Tibial nerve (tissue), 4 donors: ENCODE measurements around the gene POLR3B.

Source experiments
- EP300 ChIP-seq, 2 donors: sonication (generic); formaldehyde crosslinking; IDR thresholded peaks; one replicate each; pipeline ENCODE4 v1.6.1; 2017; ENCODE audit warnings: antibody characterized with exemption in 2 of 2, mild to moderate bottlenecking in 1 of 2
- POLR2A ChIP-seq, 2 donors: fragments of 450-650 bp; IDR thresholded peaks; one replicate each; pipeline ENCODE4 v1.6.1; 2017; ENCODE audit warnings: antibody characterized with exemption in 2 of 2, mild to moderate bottlenecking in 2 of 2, moderate library complexity in 2 of 2
- TF ChIP-seq, protein P1 (sequence below), 5 experiments: fragments of 200-600 bp in 3 of 5; fragments of 450-650 bp in 2 of 5; sonication (generic) in 3 of 5; IDR thresholded peaks; one replicate each; pipeline ENCODE4 v1.5.1; 2016 to 2019; ENCODE audit warnings: antibody characterized with exemption in 5 of 5, mild to moderate bottlenecking in 3 of 5, moderate library complexity in 2 of 5

DNA sequence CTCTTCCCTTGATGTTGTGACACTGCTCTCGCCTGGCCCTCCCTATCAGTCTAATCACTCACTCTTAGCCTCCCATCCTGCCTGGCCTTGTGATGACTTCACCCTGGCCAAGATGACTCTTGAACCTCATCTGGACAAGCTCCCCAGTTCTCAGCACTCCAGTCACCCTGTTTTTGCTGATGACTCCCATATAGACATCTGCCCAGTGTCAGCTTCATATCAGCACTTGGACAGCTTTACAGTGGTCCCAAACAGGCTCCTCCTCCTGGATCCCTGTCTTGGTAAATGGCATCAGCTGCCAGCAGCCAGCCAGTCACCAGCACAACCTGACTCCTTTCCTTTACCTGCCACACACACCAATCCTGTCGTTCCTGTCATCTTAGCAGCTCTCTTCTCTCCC is 104.2 kb downstream of the POLR3B start:
- TF ChIP-seq, protein P1, sequence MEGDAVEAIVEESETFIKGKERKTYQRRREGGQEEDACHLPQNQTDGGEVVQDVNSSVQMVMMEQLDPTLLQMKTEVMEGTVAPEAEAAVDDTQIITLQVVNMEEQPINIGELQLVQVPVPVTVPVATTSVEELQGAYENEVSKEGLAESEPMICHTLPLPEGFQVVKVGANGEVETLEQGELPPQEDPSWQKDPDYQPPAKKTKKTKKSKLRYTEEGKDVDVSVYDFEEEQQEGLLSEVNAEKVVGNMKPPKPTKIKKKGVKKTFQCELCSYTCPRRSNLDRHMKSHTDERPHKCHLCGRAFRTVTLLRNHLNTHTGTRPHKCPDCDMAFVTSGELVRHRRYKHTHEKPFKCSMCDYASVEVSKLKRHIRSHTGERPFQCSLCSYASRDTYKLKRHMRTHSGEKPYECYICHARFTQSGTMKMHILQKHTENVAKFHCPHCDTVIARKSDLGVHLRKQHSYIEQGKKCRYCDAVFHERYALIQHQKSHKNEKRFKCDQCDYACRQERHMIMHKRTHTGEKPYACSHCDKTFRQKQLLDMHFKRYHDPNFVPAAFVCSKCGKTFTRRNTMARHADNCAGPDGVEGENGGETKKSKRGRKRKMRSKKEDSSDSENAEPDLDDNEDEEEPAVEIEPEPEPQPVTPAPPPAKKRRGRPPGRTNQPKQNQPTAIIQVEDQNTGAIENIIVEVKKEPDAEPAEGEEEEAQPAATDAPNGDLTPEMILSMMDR (IDR thresholded peaks at IDR 0.05): no peak
- TF ChIP-seq EP300 (IDR thresholded peaks at IDR 0.05): no peak
- TF ChIP-seq POLR2A (IDR thresholded peaks at IDR 0.05): no peak
